ENCODE data around the gene APC. TPM values are rescaled to one million over a fixed set of nuclear protein-coding genes. Genes with fewer than 3 reads are reported as not detected.
A peak's percentile ranks its signal among the peaks of the same experiment; 100 is the strongest.

APC gene
- total RNA-seq, 1 experiment from 2014 or later, result 33.7 TPM

GRCh38 chr5:112718344-112718743 is 19.3 kb upstream of the APC start:
- H3K27me3 ChIP-seq (ENCODE audit: control insufficient read depth, insufficient read depth, low read length), result no peaks in the 10 kb centered on the region
- DNase-seq (ENCODE audit: low read depth, low spot score) (no peak), ATAC-seq (no peak)
- in situ Hi-C loops (cut with HindIII; ENCODE audit: low pct_unique_long_range_greater_than_20kb, low sequenced_read_pairs), result no loop called here
- POLR2A ChIA-PET, result no interaction called here
- H3K4me1 ChIP-seq (ENCODE audit: control insufficient read depth, insufficient read depth, low read length), result no peaks in the 10 kb centered on the region
- no peaks in the 10 kb centered on the region for H3K36me3 ChIP-seq (ENCODE audit: control insufficient read depth, insufficient read depth, low read length)
- TF ChIP-seq CTCF (IDR thresholded peaks at IDR 0.05) (no peak), TCF7L2 (IDR thresholded peaks at IDR 0.05; ENCODE audit: low read depth, low read length) (no peak), SIN3A (IDR thresholded peaks at IDR 0.05; ENCODE audit: borderline replicate concordance, insufficient read depth, low read depth, low read length) (no peak)
- no peaks in the 10 kb centered on the region for H3K9me3 ChIP-seq (ENCODE audit: control insufficient read depth, insufficient read depth, low read depth, low read length)
- intact Hi-C loops (cut with micrococcal nuclease; ENCODE audit: unreplicated experiment), result no loop called here
- H3K4me3 ChIP-seq (ENCODE audit: low read depth in 2 of 2, low read length in 2 of 2), result no peak overlapping the region
- no TSS peak for BruUV-seq (replicated peaks)
- no peak overlapping the region for H3K27ac ChIP-seq (ENCODE audit: low read length)
- CTCF ChIA-PET, result no interaction called here

- DNase-seq (ENCODE audit: low read depth, low spot score), result no peak
- BruUV-seq (replicated peaks), result no TSS peak
- no peak for ATAC-seq
- Histone ChIP-seq H3K36me3 (ENCODE audit: control insufficient read depth, insufficient read depth, low read length) (no peaks in the 10 kb centered on the region), H3K4me1 (ENCODE audit: control insufficient read depth, insufficient read depth, low read length) (no peaks in the 10 kb centered on the region), H3K27ac (ENCODE audit: low read length) (no peak overlapping the region), H3K4me3 (ENCODE audit: low read depth in 2 of 2, low read length in 2 of 2) (no peak overlapping the region), H3K27me3 (ENCODE audit: control insufficient read depth, insufficient read depth, low read length) (no peaks in the 10 kb centered on the region), H3K9me3 (ENCODE audit: control insufficient read depth, insufficient read depth, low read depth, low read length) (no peaks in the 10 kb centered on the region)
- intact Hi-C loops (cut with micrococcal nuclease; ENCODE audit: unreplicated experiment), result no loop called here
- TF ChIP-seq REST (IDR thresholded peaks at IDR 0.05; ENCODE audit: insufficient read depth in 1 of 2, low read depth in 2 of 2, low read length in 1 of 2), result no peak
- TF ChIP-seq CTCF (IDR thresholded peaks at IDR 0.05), result no peak
- TF ChIP-seq TCF7L2 (IDR thresholded peaks at IDR 0.05; ENCODE audit: low read depth, low read length), result peak; percentile 59
- TF ChIP-seq SIN3A (IDR thresholded peaks at IDR 0.05; ENCODE audit: borderline replicate concordance, insufficient read depth, low read depth, low read length), result no peak
- CTCF ChIA-PET, result no interaction called here
- POLR2A ChIA-PET, result no interaction called here
- in situ Hi-C loops (cut with HindIII; ENCODE audit: low pct_unique_long_range_greater_than_20kb, low sequenced_read_pairs), result no loop called here
Measured at GRCh38 chr5:112720576-112720975, 17.1 kb upstream of the APC start.

- Histone ChIP-seq H3K4me3 (ENCODE audit: low read depth in 2 of 2, low read length in 2 of 2) (no peak overlapping the region), H3K9me3 (ENCODE audit: control insufficient read depth, insufficient read depth, low read depth, low read length) (no peaks in the 10 kb centered on the region), H3K4me1 (ENCODE audit: control insufficient read depth, insufficient read depth, low read length) (no peaks in the 10 kb centered on the region), H3K36me3 (ENCODE audit: control insufficient read depth, insufficient read depth, low read length) (no peaks in the 10 kb centered on the region), H3K27ac (ENCODE audit: low read length) (no peak overlapping the region), H3K27me3 (ENCODE audit: control insufficient read depth, insufficient read depth, low read length) (no peaks in the 10 kb centered on the region)
- no TSS peak for BruUV-seq (replicated peaks)
- intact Hi-C loops (cut with micrococcal nuclease; ENCODE audit: unreplicated experiment) (no loop called here), in situ Hi-C loops (cut with HindIII; ENCODE audit: low pct_unique_long_range_greater_than_20kb, low sequenced_read_pairs) (no loop called here)
- TF ChIP-seq TCF7L2 (IDR thresholded peaks at IDR 0.05; ENCODE audit: low read depth, low read length) (no peak), CTCF (IDR thresholded peaks at IDR 0.05) (no peak), POLR2AphosphoS5 (IDR thresholded peaks at IDR 0.05; ENCODE audit: low read depth, low read length) (no peak), REST (IDR thresholded peaks at IDR 0.05; ENCODE audit: insufficient read depth in 1 of 2, low read depth in 2 of 2, low read length in 1 of 2) (no peak), SIN3A (IDR thresholded peaks at IDR 0.05; ENCODE audit: borderline replicate concordance, insufficient read depth, low read depth, low read length) (no peak)
- ChIA-PET CTCF (no interaction called here), POLR2A (interaction anchor here (0.6 to 0.7 kb wide), 2 partner anchors 59 to 69 kb away, joined by 3 read pairs; no protein-coding TSS in a partner anchor)
- ATAC-seq (no peak), DNase-seq (ENCODE audit: low read depth, low spot score) (no peak)
Measured at GRCh38 chr5:112724901-112725300, 12.8 kb upstream of the APC start.
